Astrocyte of the cerebellum (primary cell): ENCODE results near the gene EGFL8.

ENCODE experiments used
- DNase-seq: peaks from one replicate; pipeline ENCODE4 v3.0.0-alpha.2; 2011; ENCODE audit warnings: low read depth
- H3K4me3 ChIP-seq: 2 replicates; pipeline ENCODE4 v1.5.1; 2011; ENCODE audit warnings: mild to moderate bottlenecking, low read depth, low read length, moderate library complexity
- in situ Hi-C: cut with HindIII; loops from 2 replicates; pipeline ENCODE4 v1.10.0; 2017; ENCODE audit warnings: low sequenced_read_pairs
- TF ChIP-seq, protein P1 (sequence below): IDR thresholded peaks from 2 replicates; pipeline ENCODE4 v1.5.1; 2012; ENCODE audit warnings: low read length, low read depth, moderate library complexity, mild to moderate bottlenecking; ENCODE audit errors: missing control alignments

The EGFL8 gene

DNA sequence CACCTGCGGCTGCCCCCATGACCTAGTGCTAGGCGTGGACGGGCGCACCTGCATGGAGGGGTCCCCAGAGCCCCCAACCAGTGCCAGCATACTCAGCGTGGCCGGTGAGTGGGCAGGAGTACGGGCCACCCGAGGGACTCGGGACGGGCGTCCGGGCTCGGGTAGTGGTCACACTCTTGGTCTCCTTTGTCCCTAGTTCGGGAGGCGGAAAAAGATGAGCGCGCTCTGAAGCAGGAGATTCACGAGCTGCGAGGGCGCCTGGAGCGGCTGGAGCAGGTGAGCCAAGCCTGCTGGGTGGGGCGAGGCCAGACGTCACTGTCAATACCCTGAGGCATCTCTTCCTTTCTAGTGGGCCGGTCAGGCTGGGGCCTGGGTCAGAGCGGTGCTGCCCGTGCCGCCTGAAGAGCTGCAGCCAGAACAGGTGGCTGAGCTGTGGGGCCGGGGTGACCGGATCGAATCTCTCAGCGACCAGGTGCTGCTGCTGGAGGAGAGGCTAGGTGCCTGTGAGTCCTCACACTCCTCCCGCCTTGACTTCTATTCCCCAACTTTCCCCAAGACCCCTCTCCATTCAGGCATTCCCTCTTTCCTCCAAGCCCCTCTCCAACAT, 2.9 kb downstream of the EGFL8 start:
- TF ChIP-seq, protein P1, sequence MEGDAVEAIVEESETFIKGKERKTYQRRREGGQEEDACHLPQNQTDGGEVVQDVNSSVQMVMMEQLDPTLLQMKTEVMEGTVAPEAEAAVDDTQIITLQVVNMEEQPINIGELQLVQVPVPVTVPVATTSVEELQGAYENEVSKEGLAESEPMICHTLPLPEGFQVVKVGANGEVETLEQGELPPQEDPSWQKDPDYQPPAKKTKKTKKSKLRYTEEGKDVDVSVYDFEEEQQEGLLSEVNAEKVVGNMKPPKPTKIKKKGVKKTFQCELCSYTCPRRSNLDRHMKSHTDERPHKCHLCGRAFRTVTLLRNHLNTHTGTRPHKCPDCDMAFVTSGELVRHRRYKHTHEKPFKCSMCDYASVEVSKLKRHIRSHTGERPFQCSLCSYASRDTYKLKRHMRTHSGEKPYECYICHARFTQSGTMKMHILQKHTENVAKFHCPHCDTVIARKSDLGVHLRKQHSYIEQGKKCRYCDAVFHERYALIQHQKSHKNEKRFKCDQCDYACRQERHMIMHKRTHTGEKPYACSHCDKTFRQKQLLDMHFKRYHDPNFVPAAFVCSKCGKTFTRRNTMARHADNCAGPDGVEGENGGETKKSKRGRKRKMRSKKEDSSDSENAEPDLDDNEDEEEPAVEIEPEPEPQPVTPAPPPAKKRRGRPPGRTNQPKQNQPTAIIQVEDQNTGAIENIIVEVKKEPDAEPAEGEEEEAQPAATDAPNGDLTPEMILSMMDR: no peak

DNA sequence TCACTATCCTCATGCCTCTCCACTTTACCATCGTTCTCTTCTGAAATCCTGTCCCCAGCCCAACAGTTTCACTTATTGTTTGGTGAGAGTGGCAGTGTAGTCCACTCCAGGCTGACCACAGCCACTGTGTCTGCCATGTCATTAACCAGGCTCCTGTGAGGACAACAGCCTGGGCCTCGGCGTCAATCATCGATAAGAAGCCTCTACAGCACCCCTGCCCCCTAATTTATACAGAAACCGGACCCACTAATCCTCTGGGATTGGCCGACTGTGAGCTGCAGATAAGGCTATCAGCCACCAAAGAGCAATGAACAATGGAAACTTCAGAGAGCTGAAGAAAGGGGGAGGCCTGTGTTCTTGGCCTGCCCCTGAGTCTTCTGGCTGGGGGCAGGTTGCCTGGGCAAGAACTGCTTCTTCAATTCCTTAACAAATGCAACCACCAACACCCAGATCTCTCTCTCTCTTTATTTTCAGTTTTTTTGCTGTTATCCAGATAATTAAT, 3.4 kb downstream of the EGFL8 start:
- no peak overlapping the region for H3K4me3 ChIP-seq
- TF ChIP-seq, protein P1: no peak
- in situ Hi-C loops: no loop called here
- no peak for DNase-seq

More for the DNA sequence above, 2.9 kb downstream of the EGFL8 start:
- no peak overlapping the region for H3K4me3 ChIP-seq
- DNase-seq: no peak
- in situ Hi-C loops: no loop called here

DNA sequence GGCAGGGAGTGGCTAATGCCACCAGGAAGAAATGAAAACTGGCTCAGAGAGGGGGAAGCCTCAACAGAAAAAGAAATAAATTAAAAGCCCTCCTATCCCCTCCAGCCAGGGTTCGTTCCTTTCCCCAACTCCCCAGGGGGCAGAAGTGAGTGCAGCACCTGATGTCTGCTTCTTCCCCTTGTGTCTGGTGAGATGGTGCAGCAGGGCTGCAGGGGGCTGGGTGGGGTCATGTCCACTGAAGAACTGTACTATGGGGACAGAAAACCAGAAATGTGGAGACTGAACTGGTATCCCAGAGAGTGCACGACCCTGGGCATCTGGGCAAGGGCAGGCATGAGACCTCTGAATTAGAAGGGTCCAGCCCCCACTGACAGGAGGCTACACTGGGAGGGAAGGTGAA, 4.0 kb downstream of the EGFL8 start:
- no peak overlapping the region for H3K4me3 ChIP-seq
- TF ChIP-seq, protein P1: no peak
- in situ Hi-C loops: no loop called here
- no peak for DNase-seq

DNA sequence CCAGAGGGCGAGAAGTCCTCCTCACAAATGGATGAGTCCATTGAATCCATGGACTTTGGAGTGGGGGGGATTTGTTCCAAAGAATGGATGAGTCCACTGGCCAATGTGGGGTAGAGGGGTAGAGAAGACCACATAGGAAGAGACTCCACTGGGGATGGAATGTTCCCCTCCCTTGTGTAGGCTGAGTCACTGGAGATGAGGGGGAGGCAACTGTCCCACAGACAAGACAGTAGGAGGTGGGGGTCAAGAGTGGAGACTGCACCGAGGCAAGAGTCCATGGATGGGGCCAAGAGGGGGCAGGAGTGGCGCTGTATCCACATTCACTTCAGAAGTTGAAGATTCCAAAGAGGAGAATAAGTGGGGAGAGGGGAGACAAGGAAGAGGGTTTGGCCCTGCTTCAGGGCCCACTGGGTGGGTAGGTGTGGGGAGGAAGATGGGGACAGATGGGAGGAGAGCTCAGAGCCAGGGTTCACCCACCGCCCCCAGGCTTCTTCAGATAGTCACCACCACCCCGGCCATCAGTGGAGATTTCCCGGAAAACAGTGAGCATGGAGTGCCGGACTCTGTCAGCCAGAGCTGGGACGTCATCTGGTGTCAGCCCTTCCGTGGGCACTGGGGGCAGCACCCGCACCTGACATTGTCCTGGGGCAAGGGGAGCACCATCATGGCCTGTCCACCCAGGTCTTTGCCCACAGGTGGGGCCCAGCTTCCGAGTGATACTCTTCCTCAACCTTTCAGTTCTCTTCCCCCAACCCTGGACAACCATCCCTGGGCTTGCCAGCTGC, 4.6 kb downstream of the EGFL8 start:
- H3K4me3 ChIP-seq: no peak overlapping the region
- TF ChIP-seq, protein P1: no peak
- in situ Hi-C loops: no loop called here
- no peak for DNase-seq

DNA sequence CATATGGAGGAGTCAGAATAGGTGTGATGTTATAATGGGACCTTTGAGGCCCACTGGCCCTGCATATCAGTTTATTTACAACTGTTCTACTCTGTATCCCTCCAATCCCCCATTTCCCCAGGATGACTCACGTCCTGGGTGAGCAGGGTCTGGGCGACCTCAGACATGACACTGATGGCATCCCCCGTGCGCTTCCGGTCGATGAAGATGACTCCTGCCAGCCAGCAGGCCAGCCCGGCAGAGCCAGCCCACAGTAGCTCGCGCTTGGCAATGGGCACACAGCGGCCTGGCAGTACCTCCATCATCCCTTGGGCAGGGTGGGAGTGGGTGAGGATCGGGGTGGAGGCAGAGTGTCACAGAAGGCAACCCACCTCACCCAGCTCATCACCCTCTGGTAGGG, 5.9 kb downstream of the EGFL8 start:
- in situ Hi-C loops: no loop called here
- DNase-seq: no peak
- no peak overlapping the region for H3K4me3 ChIP-seq
- TF ChIP-seq, protein P1: no peak

DNA sequence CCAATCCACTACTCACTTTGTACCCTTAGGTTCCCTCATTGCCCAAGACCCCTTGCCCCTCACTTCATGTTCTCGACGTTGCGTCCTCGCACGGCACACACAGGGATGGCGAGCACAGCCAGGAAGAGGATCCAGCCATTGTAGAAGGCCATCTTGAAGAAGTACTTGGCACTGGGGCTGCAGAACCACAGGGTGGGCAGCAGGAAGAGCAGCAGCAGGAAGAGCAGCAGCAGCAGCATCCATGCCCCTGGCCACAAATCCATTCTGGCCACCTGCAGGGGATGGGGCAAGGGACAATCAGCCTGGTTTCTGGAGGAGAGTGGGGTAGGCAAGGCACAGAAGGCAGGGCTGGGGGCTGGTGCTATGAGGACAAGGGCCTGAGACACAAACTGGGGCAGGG, 6.8 kb downstream of the EGFL8 start:
- no peak for DNase-seq
- no peak overlapping the region for H3K4me3 ChIP-seq
- TF ChIP-seq, protein P1: no peak
- in situ Hi-C loops: no loop called here
